Keratinocyte (primary cell): ENCODE results near the gene SF3A2. TPM values are rescaled to one million over a fixed set of nuclear protein-coding genes. Genes with fewer than 3 reads are reported as not detected.
A peak's percentile ranks its signal among the peaks of the same experiment; 100 is the strongest.

Source experiments
- DNase-seq: peaks from one replicate; pipeline ENCODE4 v3.0.0-alpha.2; 2011; ENCODE audit warnings: low read depth, missing footprints, low spot score
- FAIRE-seq: peaks from 2 replicates; lab custom pipeline; 2011; peaks lifted over from hg19 to GRCh38; lab: Jason Lieb, UNC
- H2AFZ ChIP-seq: 2 replicates; pipeline ENCODE4 v1.6.0; 2012; ENCODE audit warnings: low read length, control low read depth, inconsistent platforms; ENCODE audit not compliant: control insufficient read depth
- H3K27ac ChIP-seq: 2 replicates; pipeline ENCODE4 v1.5.1; 2011; ENCODE audit warnings: low read length; ENCODE audit not compliant: control insufficient read depth, insufficient read depth
- H3K27me3 ChIP-seq: 3 replicates; pipeline ENCODE4 v1.6.0; 2011; ENCODE audit warnings: low read length; ENCODE audit not compliant: control insufficient read depth, insufficient read depth; ENCODE audit errors: extremely low read depth
- H3K36me3 ChIP-seq, 2 experiments: 2 replicates in 1 of 2; 3 replicates in 1 of 2; pipeline ENCODE4 v1.5.1; 2011; ENCODE audit warnings: low read length in 2 of 2, mild to moderate bottlenecking in 1 of 2; ENCODE audit not compliant: control insufficient read depth in 2 of 2, insufficient read depth in 2 of 2; ENCODE audit errors: extremely low read depth in 1 of 2
- H3K4me1 ChIP-seq: 3 replicates; pipeline ENCODE4 v1.5.1; 2011; ENCODE audit warnings: low read length; ENCODE audit not compliant: control insufficient read depth, insufficient read depth; ENCODE audit errors: extremely low read depth
- H3K4me2 ChIP-seq: 3 replicates; pipeline ENCODE4 v1.6.0; 2011; ENCODE audit warnings: low read depth, low read length; ENCODE audit not compliant: control insufficient read depth, insufficient read depth; ENCODE audit errors: extremely low read depth
- H3K4me3 ChIP-seq, 3 experiments: fragments of 200-600 bp in 1 of 3; sonication (generic) in 1 of 3; 2 replicates in 2 of 3; 3 replicates in 1 of 3; pipeline ENCODE4 v1.5.1; 2011 to 2016; ENCODE audit warnings: low read length in 3 of 3, mild to moderate bottlenecking in 3 of 3, control low read depth in 2 of 3, inconsistent platforms in 1 of 3, low read depth in 1 of 3, mixed read lengths in 1 of 3, mixed run types in 1 of 3, moderate library complexity in 1 of 3; ENCODE audit not compliant: control insufficient read depth in 2 of 3, insufficient read depth in 2 of 3; ENCODE audit errors: extremely low read depth in 1 of 3
- H3K79me2 ChIP-seq: 2 replicates; pipeline ENCODE4 v1.6.0; 2012; ENCODE audit warnings: low read length; ENCODE audit not compliant: control insufficient read depth, insufficient read depth
- H3K9ac ChIP-seq: 3 replicates; pipeline ENCODE4 v1.6.0; 2011; ENCODE audit warnings: low read length; ENCODE audit not compliant: control insufficient read depth, insufficient read depth; ENCODE audit errors: extremely low read depth
- H3K9me1 ChIP-seq: 3 replicates; pipeline ENCODE4 v1.6.0; 2011; ENCODE audit warnings: low read length; ENCODE audit not compliant: control insufficient read depth, insufficient read depth; ENCODE audit errors: extremely low read depth
- H3K9me3 ChIP-seq: 2 replicates; pipeline ENCODE4 v1.5.1; 2012; ENCODE audit warnings: low read depth, low read length; ENCODE audit not compliant: control insufficient read depth
- H4K20me1 ChIP-seq: 3 replicates; pipeline ENCODE4 v1.6.0; 2011; ENCODE audit warnings: low read length; ENCODE audit not compliant: control insufficient read depth, insufficient read depth; ENCODE audit errors: extremely low read depth
- EZH2 ChIP-seq: IDR thresholded peaks from one replicate; pipeline ENCODE4 v1.6.1; 2012; ENCODE audit warnings: inconsistent platforms, mild to moderate bottlenecking, low read length, moderate library complexity
- dilution Hi-C: fragments of 300-500 bp; cut with MboI; formaldehyde crosslinking; loops from one replicate; pipeline ENCODE4 v1.7.0; 2020; ENCODE audit warnings: low sequenced_read_pairs; ENCODE audit not compliant: extremely low pct_ligation_motif_present
- polyA plus RNA-seq, 5 experiments: library from polyadenylated mRNA; depleted of rRNA in 3 of 5; stranded (reverse) in 3 of 5; stranded (forward) in 1 of 5; unstranded in 1 of 5; fragments of >200 nt; gene quantifications; 1 replicate in 1 of 5; 2 replicates in 3 of 5; 3 replicates in 1 of 5; pipeline versions ENCODE4 v1.2.1 to v1.2.3, GENCODE V29; 2011 to 2012; ENCODE audit warnings: missing spikeins in 2 of 5, low read depth in 1 of 5, low replicate concordance in 1 of 5
- TF ChIP-seq, protein P1 (sequence below), 3 experiments: IDR thresholded peaks in 1 of 3; conservative IDR thresholded peaks in 1 of 3; optimal IDR thresholded peaks in 1 of 3; 2 replicates in 2 of 3; 3 replicates in 1 of 3; pipeline versions ENCODE3 to v1.5.1; 2011; ENCODE audit warnings: low read length in 3 of 3, mild to moderate bottlenecking in 3 of 3, moderate library complexity in 2 of 3, control low read depth in 1 of 3, inconsistent platforms in 1 of 3; ENCODE audit not compliant: insufficient read depth in 2 of 3; ENCODE audit errors: extremely low read depth in 1 of 3

The SF3A2 gene
- polyA plus RNA-seq, 1 donor (not counting 4 experiments of a cell fraction or from before 2014, with no cell fraction given), result 4.7 TPM

DNA sequence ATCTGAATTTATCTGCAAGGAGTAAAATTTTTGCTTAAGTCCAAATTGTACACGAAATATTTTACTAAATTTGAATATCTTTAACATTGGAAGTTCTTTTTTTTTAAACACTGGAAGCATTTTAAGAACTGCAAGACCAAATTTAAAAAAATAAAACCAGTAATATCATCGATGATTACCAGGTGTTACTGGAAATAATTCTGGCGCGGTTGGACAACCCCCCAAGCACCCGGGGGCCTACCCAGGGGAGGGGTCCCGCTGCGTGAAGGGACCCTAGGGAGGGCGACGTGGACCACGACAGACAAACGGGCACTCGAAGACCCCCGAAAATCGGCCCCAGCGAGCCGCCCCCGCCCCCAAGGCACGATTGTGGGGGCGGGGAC lies 32.2 kb downstream of the SF3A2 start:
- peaks cover 38% of the 10 kb centered on the region for H3K79me2 ChIP-seq
- peaks cover 23% of the 10 kb centered on the region for H4K20me1 ChIP-seq
- H3K9me1 ChIP-seq, result no peaks in the 10 kb centered on the region
- H3K9me3 ChIP-seq, result no peaks in the 10 kb centered on the region
- no peaks in the 10 kb centered on the region for H3K27me3 ChIP-seq
- H3K4me3 ChIP-seq, result peak overlapping the region; percentile 55 to 77 (median 74)
- H3K36me3 ChIP-seq, result peaks cover 6 to 10% of the 10 kb centered on the region in 2 experiments
- TF ChIP-seq EZH2, result no peak
- TF ChIP-seq, protein P1, sequence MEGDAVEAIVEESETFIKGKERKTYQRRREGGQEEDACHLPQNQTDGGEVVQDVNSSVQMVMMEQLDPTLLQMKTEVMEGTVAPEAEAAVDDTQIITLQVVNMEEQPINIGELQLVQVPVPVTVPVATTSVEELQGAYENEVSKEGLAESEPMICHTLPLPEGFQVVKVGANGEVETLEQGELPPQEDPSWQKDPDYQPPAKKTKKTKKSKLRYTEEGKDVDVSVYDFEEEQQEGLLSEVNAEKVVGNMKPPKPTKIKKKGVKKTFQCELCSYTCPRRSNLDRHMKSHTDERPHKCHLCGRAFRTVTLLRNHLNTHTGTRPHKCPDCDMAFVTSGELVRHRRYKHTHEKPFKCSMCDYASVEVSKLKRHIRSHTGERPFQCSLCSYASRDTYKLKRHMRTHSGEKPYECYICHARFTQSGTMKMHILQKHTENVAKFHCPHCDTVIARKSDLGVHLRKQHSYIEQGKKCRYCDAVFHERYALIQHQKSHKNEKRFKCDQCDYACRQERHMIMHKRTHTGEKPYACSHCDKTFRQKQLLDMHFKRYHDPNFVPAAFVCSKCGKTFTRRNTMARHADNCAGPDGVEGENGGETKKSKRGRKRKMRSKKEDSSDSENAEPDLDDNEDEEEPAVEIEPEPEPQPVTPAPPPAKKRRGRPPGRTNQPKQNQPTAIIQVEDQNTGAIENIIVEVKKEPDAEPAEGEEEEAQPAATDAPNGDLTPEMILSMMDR (optimal IDR thresholded peaks at IDR 0.05 in 1 of 3, IDR thresholded peaks at IDR 0.05 in 1 of 3, conservative IDR thresholded peaks at IDR 0.05 in 1 of 3; ENCODE audit: extremely low read depth in 1 of 3, insufficient read depth in 2 of 3, low read length in 3 of 3), result no peak
- H3K9ac ChIP-seq, result peak overlapping the region; percentile 71
- dilution Hi-C loops, result no loop called here
- no peak for DNase-seq
- no peak for FAIRE-seq
- H3K27ac ChIP-seq, result no peak overlapping the region
- H3K4me2 ChIP-seq, result peak overlapping the region; percentile 87
- H3K4me1 ChIP-seq, result peaks cover 13% of the 10 kb centered on the region
- H2AFZ ChIP-seq, result peak overlapping the region; percentile 65

DNA sequence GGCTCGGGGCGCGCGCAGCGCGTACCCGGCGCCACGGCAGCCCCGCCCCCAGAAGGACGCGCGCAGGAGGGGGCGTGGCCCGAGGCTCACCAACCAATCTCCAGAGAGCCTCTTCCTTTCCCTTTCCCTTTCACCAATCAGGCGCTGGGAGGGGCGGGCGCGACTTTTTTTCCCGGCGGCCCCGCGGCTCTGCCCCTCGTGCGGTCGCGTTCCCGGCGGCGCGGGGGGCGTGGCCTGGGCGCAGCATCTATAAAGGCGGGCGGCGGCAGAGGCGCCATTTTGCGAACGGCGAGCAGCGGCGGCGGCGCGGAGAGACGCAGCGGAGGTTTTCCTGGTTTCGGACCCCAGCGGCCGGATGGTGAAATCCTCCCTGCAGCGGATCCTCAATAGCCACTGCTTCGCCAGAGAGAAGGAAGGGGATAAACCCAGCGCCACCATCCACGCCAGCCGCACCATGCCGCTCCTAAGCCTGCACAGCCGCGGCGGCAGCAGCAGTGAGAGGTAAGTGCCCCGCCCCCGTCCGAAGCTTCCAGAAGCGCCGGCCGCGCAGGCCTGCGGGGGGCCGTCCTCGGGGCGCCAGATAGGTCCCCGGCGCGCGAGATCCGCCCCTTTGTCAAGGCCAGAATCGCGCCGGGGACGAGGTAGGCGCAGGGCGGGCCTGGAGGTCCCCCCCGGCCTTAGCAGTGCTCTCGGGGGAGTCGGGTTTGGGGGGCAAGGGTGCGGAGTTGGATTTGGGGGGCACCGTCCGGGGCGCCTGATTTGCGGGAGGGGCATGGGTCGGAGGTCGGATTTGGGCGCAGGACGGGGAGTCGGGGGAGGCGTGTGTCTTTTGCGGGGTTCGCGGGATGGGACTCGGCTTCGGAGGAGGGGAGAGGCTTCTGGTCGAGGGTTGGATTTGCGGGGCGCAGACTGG lies 32.9 kb downstream of the SF3A2 start:
- peak overlapping the region; percentile 93 for H3K9ac ChIP-seq
- no peaks in the 10 kb centered on the region for H3K27me3 ChIP-seq
- H3K4me3 ChIP-seq, result peak overlapping the region; percentile 89 to 99 (median 93)
- DNase-seq, result no peak
- H3K36me3 ChIP-seq, result peaks cover 11 to 16% of the 10 kb centered on the region in 2 experiments
- FAIRE-seq, result no peak
- H3K27ac ChIP-seq, result peak overlapping the region; percentile 79
- H3K9me1 ChIP-seq, result no peaks in the 10 kb centered on the region
- dilution Hi-C loops, result no loop called here
- H2AFZ ChIP-seq, result no peak overlapping the region
- H4K20me1 ChIP-seq, result peaks cover 30% of the 10 kb centered on the region
- H3K4me1 ChIP-seq, result peaks cover 18% of the 10 kb centered on the region
- peaks cover 44% of the 10 kb centered on the region for H3K79me2 ChIP-seq
- H3K9me3 ChIP-seq, result no peaks in the 10 kb centered on the region
- peak overlapping the region; percentile 87 for H3K4me2 ChIP-seq
- TF ChIP-seq EZH2, result no peak
- TF ChIP-seq, protein P1 (optimal IDR thresholded peaks at IDR 0.05 in 1 of 3, IDR thresholded peaks at IDR 0.05 in 1 of 3, conservative IDR thresholded peaks at IDR 0.05 in 1 of 3; ENCODE audit: extremely low read depth in 1 of 3, insufficient read depth in 2 of 3, low read length in 3 of 3), result no peak
